IMR-90 (cell line): ENCODE data around the gene SIGLEC7. TPM values are rescaled to one million over a fixed set of nuclear protein-coding genes. Genes with fewer than 3 reads are reported as not detected.

Experiments used
- ATAC-seq: fragments of 200-7000 bp; cut with Tn5 transposase; 2 replicates; pipeline ENCODE4 v1.9.1; 2020; ENCODE audit warnings: low read depth, mild to moderate bottlenecking, moderate library complexity
- BruUV-seq: library from RNA; stranded (reverse); fragments of 400-500 nt; replicated peaks from 2 replicates; lab custom pipeline; 2021; lab: Mats Ljungman, UMichigan
- CTCF ChIA-PET: fragments of 300-600 bp; formaldehyde crosslinking; extraction: SDS; loops from one replicate; lab custom pipeline; 2021; ENCODE audit warnings: antibody characterized with exemption; lab: Yijun Ruan, JAX
- POLR2A ChIA-PET: fragments of 300-600 bp; sonication (Branson Sonifier 250); formaldehyde crosslinking; loops from one replicate; lab custom pipeline; 2022; ENCODE audit warnings: antibody characterized with exemption; ENCODE audit not compliant: unreplicated experiment; lab: Charles Lee
- DNase-seq: peaks from one replicate; pipeline ENCODE4 v3.0.0; 2013
- H2AFZ ChIP-seq: replicated peaks from 2 replicates; pipeline ENCODE3; 2013; ENCODE audit warnings: low read length, mild to moderate bottlenecking; ENCODE audit not compliant: poor library complexity
- H2AK5ac ChIP-seq: 2 replicates; pipeline ENCODE4 v1.6.1; 2013; ENCODE audit warnings: low read depth, low read length, inconsistent platforms
- H2AK9ac ChIP-seq: replicated peaks from 2 replicates; pipeline ENCODE3; 2013; ENCODE audit warnings: mild to moderate bottlenecking, low read depth, low read length, moderate library complexity; ENCODE audit not compliant: poor library complexity
- H2BK120ac ChIP-seq: 2 replicates; pipeline ENCODE4 v1.6.1; 2013; ENCODE audit warnings: low read depth, low read length, inconsistent platforms
- H2BK15ac ChIP-seq: 3 replicates; pipeline ENCODE4 v1.6.1; 2013; ENCODE audit warnings: low read depth, low read length, inconsistent platforms
- H2BK20ac ChIP-seq: 2 replicates; pipeline ENCODE4 v1.6.1; 2013; ENCODE audit warnings: low read depth, mild to moderate bottlenecking, inconsistent platforms, low read length, moderate library complexity
- H2BK5ac ChIP-seq: 2 replicates; pipeline ENCODE4 v1.6.1; 2013; ENCODE audit warnings: mild to moderate bottlenecking, low read depth, low read length, inconsistent platforms; ENCODE audit not compliant: poor library complexity, severe bottlenecking
- H3K14ac ChIP-seq: replicated peaks from 2 replicates; pipeline ENCODE4 v1.6.1; 2013; ENCODE audit warnings: low read depth, low read length, inconsistent platforms
- H3K18ac ChIP-seq: 2 replicates; pipeline ENCODE4 v1.6.1; 2013; ENCODE audit warnings: low read depth, low read length, control low read depth
- H3K23ac ChIP-seq: 2 replicates; pipeline ENCODE4 v1.6.1; 2013; ENCODE audit warnings: low read depth, low read length, inconsistent platforms
- H3K27ac ChIP-seq: 2 replicates; pipeline ENCODE4 v1.5.1; 2013; ENCODE audit warnings: mild to moderate bottlenecking, control low read depth, low read length; ENCODE audit not compliant: insufficient read depth
- H3K27me3 ChIP-seq: 2 replicates; pipeline ENCODE4 v1.6.1; 2013; ENCODE audit warnings: low read length; ENCODE audit not compliant: control insufficient read depth, insufficient read depth
- H3K36me3 ChIP-seq: 2 replicates; pipeline ENCODE4 v1.6.1; 2013; ENCODE audit warnings: low read length, mixed read lengths; ENCODE audit not compliant: control insufficient read depth, insufficient read depth
- H3K4ac ChIP-seq: 2 replicates; pipeline ENCODE4 v1.6.1; 2013; ENCODE audit warnings: low read depth, low read length, inconsistent platforms
- H3K4me1 ChIP-seq: 2 replicates; pipeline ENCODE4 v1.6.1; 2013; ENCODE audit warnings: low read length, mixed read lengths; ENCODE audit not compliant: control insufficient read depth, insufficient read depth
- H3K4me2 ChIP-seq: 2 replicates; pipeline ENCODE4 v1.6.1; 2013; ENCODE audit warnings: low read depth, mild to moderate bottlenecking, control low read depth, low read length, moderate library complexity
- H3K4me3 ChIP-seq: 2 replicates; pipeline ENCODE4 v1.5.1; 2013; ENCODE audit warnings: low read depth, mild to moderate bottlenecking, control low read depth, low read length, moderate library complexity; ENCODE audit not compliant: insufficient read depth
- H3K56ac ChIP-seq: 2 replicates; pipeline ENCODE4 v1.6.1; 2013; ENCODE audit warnings: low read length, inconsistent platforms; ENCODE audit not compliant: insufficient read depth; ENCODE audit errors: extremely low read depth
- H3K79me1 ChIP-seq, 2 experiments: 2 replicates each; pipeline ENCODE4 v1.6.1; 2013; ENCODE audit warnings: low read length in 2 of 2, inconsistent platforms in 1 of 2, low read depth in 1 of 2
- H3K9ac ChIP-seq: 2 replicates; pipeline ENCODE4 v1.6.1; 2013; ENCODE audit warnings: low read depth, low read length, control low read depth
- H3K9me1 ChIP-seq: 2 replicates; pipeline ENCODE4 v1.6.1; 2013; ENCODE audit warnings: low read length, inconsistent platforms; ENCODE audit not compliant: insufficient read depth
- H3K9me3 ChIP-seq: 2 replicates; pipeline ENCODE4 v1.6.1; 2013; ENCODE audit warnings: low read length; ENCODE audit not compliant: control insufficient read depth, insufficient read depth
- H4K20me1 ChIP-seq: 2 replicates; pipeline ENCODE4 v1.6.1; 2013; ENCODE audit warnings: low read length, inconsistent platforms; ENCODE audit not compliant: insufficient read depth
- H4K5ac ChIP-seq: 2 replicates; pipeline ENCODE4 v1.6.1; 2013; ENCODE audit warnings: mild to moderate bottlenecking, low read depth, low read length, control low read depth
- H4K8ac ChIP-seq, 2 experiments: 2 replicates each; pipeline ENCODE4 v1.6.1; 2013; ENCODE audit warnings: low read depth in 2 of 2, low read length in 2 of 2, control low read depth in 1 of 2, inconsistent platforms in 1 of 2
- H4K91ac ChIP-seq: 2 replicates; pipeline ENCODE4 v1.6.1; 2013; ENCODE audit warnings: low read depth, low read length, inconsistent platforms; ENCODE audit not compliant: insufficient read depth
- CHD1 ChIP-seq: IDR thresholded peaks from 2 replicates; pipeline ENCODE4 v1.6.1; 2012; ENCODE audit warnings: low read depth, low read length, improper control_type of control experiment
- CTCF ChIP-seq: conservative IDR thresholded peaks from 2 replicates; pipeline ENCODE4 v1.5.1; 2012; ENCODE audit warnings: mild to moderate bottlenecking, low read depth, low read length, improper control_type of control experiment
- FOS ChIP-seq: fragments of 150-350 bp; IDR thresholded peaks from 2 replicates; pipeline ENCODE4 v1.6.1; 2016; ENCODE audit warnings: low read depth, low read length
- MAZ ChIP-seq: IDR thresholded peaks from 2 replicates; pipeline ENCODE4 v1.6.1; 2012; ENCODE audit warnings: low read depth, mild to moderate bottlenecking, low read length, improper control_type of control experiment, moderate library complexity, borderline replicate concordance
- MXI1 ChIP-seq: IDR thresholded peaks from 2 replicates; pipeline ENCODE4 v1.6.1; 2012; ENCODE audit warnings: low read depth, mild to moderate bottlenecking, low read length, moderate library complexity, borderline replicate concordance
- RAD21 ChIP-seq: IDR thresholded peaks from 2 replicates; pipeline ENCODE4 v1.6.1; 2012; ENCODE audit warnings: low read length, improper control_type of control experiment
- RCOR1 ChIP-seq: IDR thresholded peaks from 2 replicates; pipeline ENCODE4 v1.6.1; 2012; ENCODE audit warnings: mild to moderate bottlenecking, low read length, improper control_type of control experiment; ENCODE audit not compliant: insufficient replicate concordance
- SMC3 ChIP-seq: fragments of 150-350 bp; IDR thresholded peaks from 2 replicates; pipeline ENCODE4 v1.6.1; 2016; ENCODE audit warnings: low read depth, mild to moderate bottlenecking, antibody characterized with exemption, low read length, moderate library complexity
- WGBS, 2 experiments: methylation state at CpG; one replicate each; pipeline versions ENCODE4 v1.1.5 to v1.1.7; 2013; ENCODE audit warnings: missing lambda C conversion rate in 2 of 2; ENCODE audit not compliant: insufficient read length in 1 of 2; ENCODE audit errors: extremely low coverage in 2 of 2; 5-methylcytosine and 5-hydroxymethylcytosine counted together
- dilution Hi-C: fragments of 300-500 bp; cut with HindIII; formaldehyde crosslinking; loops from one replicate; pipeline ENCODE4 v1.14.3; 2018; ENCODE audit warnings: low sequenced_read_pairs; ENCODE audit not compliant: unreplicated experiment
- in situ Hi-C: fragments of 300-500 bp; cut with MboI; formaldehyde crosslinking; loops from 3 replicates; pipeline ENCODE4 v1.14.3; 2019; ENCODE audit warnings: low sequenced_read_pairs, inconsistent platforms, mixed read lengths
- intact Hi-C: fragments of 100-400 bp; cut with micrococcal nuclease; formaldehyde crosslinking; loops from 2 replicates; pipeline ENCODE4 v1.10.0; 2022
- polyA plus RNA-seq, 3 experiments: library from polyadenylated mRNA; depleted of rRNA; stranded (reverse); fragments of >200 nt; gene quantifications; 2 replicates each; pipeline ENCODE4 v1.2.3, GENCODE V29; 2012; ENCODE audit warnings: low replicate concordance in 1 of 3
- total RNA-seq: library from RNA; depleted of rRNA; stranded (reverse); fragments of >200 nt; gene quantifications from 2 replicates; pipeline ENCODE4 v1.2.3, GENCODE V29; 2012

The SIGLEC7 gene
- total and polyA plus RNA-seq, 2 of the 4 experiments (the other 2 are of a cell fraction), result not detected

- 67% methylated on average over 1 of the region's 6 CpGs; no CpG with 5 or more reads in 1 of the 2 experiments for WGBS, 2 experiments
These were observed 27.9 kb upstream of the SIGLEC7 start for GRCh38 chr19:51114087-51114729.

More at GRCh38 chr19:51114087-51114729, 27.9 kb upstream of the SIGLEC7 start:
- no peaks in the 10 kb centered on the region for H3K9me1 ChIP-seq
- no peak overlapping the region for H2AK9ac ChIP-seq
- intact Hi-C loops (no loop called here), in situ Hi-C loops (no loop called here), dilution Hi-C loops (no loop called here)
- no peak overlapping the region for H3K14ac ChIP-seq
- H2BK15ac ChIP-seq, result no peak overlapping the region
- H4K8ac ChIP-seq, result no peak overlapping the region
- no peaks in the 10 kb centered on the region for H3K79me1 ChIP-seq
- peaks cover 6% of the 10 kb centered on the region for H3K27me3 ChIP-seq
- no peak overlapping the region for H3K27ac ChIP-seq
- H3K18ac ChIP-seq, result no peak overlapping the region
- H3K4me2 ChIP-seq, result no peak overlapping the region
- no peak overlapping the region for H3K9ac ChIP-seq
- H2BK20ac ChIP-seq, result no peak overlapping the region
- TF ChIP-seq CTCF, result no peak
- TF ChIP-seq RAD21, result no peak
- no peak for TF ChIP-seq SMC3
- TF ChIP-seq FOS, result no peak
- TF ChIP-seq MXI1, result no peak
- TF ChIP-seq MAZ, result no peak
- TF ChIP-seq CHD1, result no peak
- TF ChIP-seq RCOR1, result no peak
- H3K4me3 ChIP-seq, result no peak overlapping the region
- H2BK120ac ChIP-seq, result no peak overlapping the region
- H3K36me3 ChIP-seq, result no peaks in the 10 kb centered on the region
- no TSS peak for BruUV-seq
- no peak overlapping the region for H2AK5ac ChIP-seq
- no peak overlapping the region for H4K5ac ChIP-seq
- H3K4ac ChIP-seq, result no peak overlapping the region
- no peak overlapping the region for H4K91ac ChIP-seq
- no peaks in the 10 kb centered on the region for H3K4me1 ChIP-seq
- H4K20me1 ChIP-seq, result no peaks in the 10 kb centered on the region
- H3K23ac ChIP-seq, result no peak overlapping the region
- no peak overlapping the region for H2AFZ ChIP-seq
- ATAC-seq (no peak), DNase-seq (no peak)
- no peak overlapping the region for H3K56ac ChIP-seq
- ChIA-PET CTCF (no interaction called here), POLR2A (interaction anchor here (0.6 kb wide), 1 partner anchor 64 kb away, joined by 3 read pairs; no protein-coding TSS in a partner anchor)
- no peak overlapping the region for H2BK5ac ChIP-seq
- H3K9me3 ChIP-seq, result no peaks in the 10 kb centered on the region
